HG03575 (cell line): ENCODE measurements around the gene PHYH.
"Not testable (repeated sequence)": the region's sequence is repeated elsewhere in the genome, so short reads cannot be mapped to it uniquely, and the experiment has no call there.

Experiments
- ATAC-seq: cut with Tn5 transposase; IDR thresholded peaks from one replicate; pipeline ENCODE4 v1.9.1; 2021; ENCODE audit not compliant: unreplicated experiment, insufficient number of reproducible peaks, low FRiP score; ENCODE audit errors: extremely low read depth

PHYH gene

GRCh38 chr10:13238271-13239077 lies 61.4 kb downstream of the PHYH start:
- ATAC-seq = no peak

DNA sequence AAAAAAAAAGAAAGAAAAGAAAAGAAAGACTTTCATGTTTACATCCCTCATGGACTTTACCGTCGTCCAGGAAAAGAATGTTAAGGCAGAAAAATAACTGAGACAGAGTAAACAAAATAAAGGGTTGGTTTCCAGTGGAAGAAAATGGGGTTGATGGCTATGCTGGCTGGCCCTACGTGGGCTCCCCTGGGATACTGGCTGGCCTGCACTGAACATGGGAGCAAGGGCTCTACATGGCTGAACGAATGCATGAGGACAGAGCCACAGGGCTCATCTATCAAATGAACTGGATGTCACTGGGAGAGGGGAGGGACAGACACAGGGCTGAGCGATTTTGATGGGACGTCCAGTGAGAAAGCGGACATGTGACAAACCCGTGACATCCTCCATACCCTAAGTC lies 63.2 kb downstream of the PHYH start:
- no peak for ATAC-seq

DNA sequence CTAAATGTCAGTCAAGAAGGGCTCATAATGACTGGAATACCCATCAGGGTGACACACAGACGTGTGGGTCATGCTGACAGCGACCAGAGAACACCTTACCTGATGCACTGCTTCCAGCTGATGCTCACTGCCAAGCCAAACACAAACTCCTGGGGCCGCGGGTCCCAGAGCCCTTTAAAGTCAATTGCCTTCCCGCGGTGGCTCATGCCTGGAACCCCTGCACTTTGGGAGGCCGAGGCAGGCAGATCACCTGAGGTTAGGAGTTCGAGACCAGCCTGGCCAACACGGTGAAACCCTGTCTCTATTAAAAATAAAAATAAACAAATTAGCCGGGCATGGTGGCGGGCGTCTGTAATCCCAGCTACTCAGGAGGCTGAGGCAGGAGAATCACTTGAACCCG lies 65.1 kb downstream of the PHYH start:
- not testable (repeated sequence) for ATAC-seq

DNA sequence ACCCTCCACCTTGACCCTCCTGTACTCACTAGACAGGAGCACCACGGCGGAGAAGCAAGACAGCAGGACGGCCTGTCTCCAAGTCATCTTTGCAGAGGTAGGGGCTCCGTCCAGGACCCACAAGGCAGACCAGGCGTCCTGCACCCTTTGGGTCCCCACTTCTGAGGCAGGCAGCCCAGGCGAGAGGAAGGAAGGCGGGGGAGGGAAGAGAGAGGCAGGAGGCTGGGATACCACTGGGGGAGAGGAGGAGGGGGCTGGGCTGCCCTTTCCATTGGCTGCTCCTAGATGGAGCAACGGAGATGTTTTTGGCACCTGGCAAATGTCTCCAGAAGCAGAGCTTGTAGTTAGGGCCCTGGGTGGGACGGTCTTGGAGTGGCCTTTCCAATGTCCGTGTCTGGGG lies 65.7 kb downstream of the PHYH start, which contains the start of gene UCMA:
Gene UCMA, minus strand, starts transcription at position 203 of the 400 bp plus-strand sequence. Its CDS starts 116 bp downstream, at position 87.
- ATAC-seq = no peak

GRCh38 chr10:13233358-13233757 lies 66.5 kb downstream of the PHYH start:
- ATAC-seq = no peak

GRCh38 chr10:13231808-13232207 lies 68.1 kb downstream of the PHYH start:
- no peak for ATAC-seq

- no peak for ATAC-seq
Observed at GRCh38 chr10:13231190-13231589, 68.7 kb downstream of the PHYH start.
